ENCODE results near the gene RUNX1.

Gene RUNX1

GRCh38 chr21:34939673-34940331 lies 109.3 kb downstream of the RUNX1 start:
- DNase-seq: no peak

GRCh38 chr21:34938089-34938764 lies 110.9 kb downstream of the RUNX1 start:
- no peak for DNase-seq

- no peak for DNase-seq
These were observed 112.1 kb downstream of the RUNX1 start for GRCh38 chr21:34936883-34937563.

GRCh38 chr21:34936371-34936789 lies 112.7 kb downstream of the RUNX1 start:
- DNase-seq: peak; percentile 30

- no peak for DNase-seq
These were observed 113.2 kb downstream of the RUNX1 start for GRCh38 chr21:34935898-34936297.

- no peak for DNase-seq
These were observed 113.7 kb downstream of the RUNX1 start for GRCh38 chr21:34935452-34935851.

GRCh38 chr21:34934350-34934749 lies 114.8 kb downstream of the RUNX1 start:
- no peak for DNase-seq

- DNase-seq: no peak
These were observed 115.3 kb downstream of the RUNX1 start for GRCh38 chr21:34933609-34934335.

GRCh38 chr21:34932233-34932632 lies 116.9 kb downstream of the RUNX1 start:
- no peak for DNase-seq

- no peak for DNase-seq
These were observed 118.1 kb downstream of the RUNX1 start for GRCh38 chr21:34930971-34931370.

- DNase-seq: no peak
These were observed 120.5 kb downstream of the RUNX1 start for GRCh38 chr21:34928637-34929036.

GRCh38 chr21:34927992-34928391 lies 121.1 kb downstream of the RUNX1 start:
- DNase-seq: no peak

- DNase-seq: no peak
These were observed 122.2 kb downstream of the RUNX1 start for GRCh38 chr21:34926803-34927467.

GRCh38 chr21:34925597-34925996 lies 123.5 kb downstream of the RUNX1 start:
- DNase-seq: no peak

GRCh38 chr21:34924771-34925419 lies 124.2 kb downstream of the RUNX1 start:
- DNase-seq: no peak

- DNase-seq: no peak
These were observed 124.9 kb downstream of the RUNX1 start for GRCh38 chr21:34924194-34924593.

- no peak for DNase-seq
These were observed 125.5 kb downstream of the RUNX1 start for GRCh38 chr21:34923626-34924025.

- no peak for DNase-seq
These were observed 125.9 kb downstream of the RUNX1 start for GRCh38 chr21:34923202-34923601.

GRCh38 chr21:34922479-34922878 lies 126.6 kb downstream of the RUNX1 start:
- no peak for DNase-seq

GRCh38 chr21:34921151-34921550 lies 128.0 kb downstream of the RUNX1 start:
- DNase-seq: no peak

- DNase-seq: no peak
These were observed 129.7 kb downstream of the RUNX1 start for GRCh38 chr21:34919406-34919805.

- DNase-seq: no peak
These were observed 132.7 kb downstream of the RUNX1 start for GRCh38 chr21:34916446-34916845.

Measured in retina (tissue), 1 donor.